Neural progenitor cell (in vitro differentiated cells): ENCODE measurements around the gene PIP5K1B. TPM values are rescaled to one million over a fixed set of nuclear protein-coding genes. Genes with fewer than 3 reads are reported as not detected.

Experiments
- DNase-seq: peaks from one replicate; pipeline ENCODE4 v3.0.0-alpha.2; 2016; ENCODE audit warnings: low spot score
- H2AFZ ChIP-seq: fragments of 200-600 bp; sonication (generic); replicated peaks from 2 replicates; pipeline ENCODE4 v1.6.1; 2016; ENCODE audit warnings: antibody characterized with exemption
- H3F3A ChIP-seq: fragments of 200-600 bp; sonication (generic); 2 replicates; pipeline ENCODE4 v1.6.1; 2016; ENCODE audit warnings: antibody characterized with exemption, low read depth
- H3K27ac ChIP-seq: fragments of 200-600 bp; sonication (generic); 2 replicates; pipeline ENCODE4 v1.5.1; 2016; ENCODE audit warnings: mild to moderate bottlenecking
- H3K27me3 ChIP-seq: fragments of 200-600 bp; sonication (generic); 2 replicates; pipeline ENCODE4 v1.6.1; 2016; ENCODE audit warnings: mild to moderate bottlenecking, moderate library complexity
- H3K36me3 ChIP-seq: fragments of 200-600 bp; sonication (generic); 2 replicates; pipeline ENCODE4 v1.5.1; 2016
- H3K4me1 ChIP-seq: fragments of 200-600 bp; sonication (generic); 2 replicates; pipeline ENCODE4 v1.6.1; 2016; ENCODE audit warnings: mixed run types
- H3K4me2 ChIP-seq: fragments of 200-600 bp; sonication (generic); 2 replicates; pipeline ENCODE4 v1.6.1; 2016
- H3K4me3 ChIP-seq: fragments of 200-600 bp; sonication (generic); 2 replicates; pipeline ENCODE4 v1.5.1; 2016
- H3K79me2 ChIP-seq: fragments of 200-600 bp; sonication (generic); 2 replicates; pipeline ENCODE4 v1.6.1; 2016; ENCODE audit warnings: low read depth
- H3K9ac ChIP-seq: fragments of 200-600 bp; sonication (generic); 2 replicates; pipeline ENCODE4 v1.6.1; 2016
- H3K9me3 ChIP-seq: fragments of 200-600 bp; sonication (generic); 2 replicates; pipeline ENCODE4 v1.5.1; 2016; ENCODE audit warnings: low read depth
- H4K20me1 ChIP-seq: fragments of 200-600 bp; sonication (generic); 2 replicates; pipeline ENCODE4 v1.6.1; 2016; ENCODE audit warnings: low read depth
- H3K27ac Mint-ChIP-seq: 3 replicates; pipeline ENCODE4 v1.8.0; 2021; ENCODE audit warnings: mixed read lengths
- H3K27me3 Mint-ChIP-seq: 2 replicates; pipeline ENCODE4 v1.8.0; 2022; ENCODE audit warnings: low read depth, mild to moderate bottlenecking, inconsistent platforms, moderate library complexity, mixed read lengths; ENCODE audit not compliant: insufficient read depth
- H3K36me3 Mint-ChIP-seq: 3 replicates; pipeline ENCODE4 v1.8.0; 2021; ENCODE audit warnings: mixed read lengths
- H3K4me1 Mint-ChIP-seq: 3 replicates; pipeline ENCODE4 v1.8.0; 2021; ENCODE audit warnings: mixed read lengths
- H3K4me3 Mint-ChIP-seq: 3 replicates; pipeline ENCODE4 v1.8.0; 2021; ENCODE audit warnings: mild to moderate bottlenecking, moderate library complexity, mixed read lengths
- H3K9me3 Mint-ChIP-seq: 3 replicates; pipeline ENCODE4 v1.8.0; 2020; ENCODE audit warnings: mixed read lengths
- CTCF ChIP-seq: fragments of 200-600 bp; sonication (generic); IDR thresholded peaks from 2 replicates; pipeline ENCODE4 v1.5.1; 2017; ENCODE audit warnings: antibody characterized with exemption, mild to moderate bottlenecking
- EZH2 ChIP-seq: fragments of 200-600 bp; sonication (generic); IDR thresholded peaks from 2 replicates; pipeline ENCODE4 v1.6.1; 2017; ENCODE audit warnings: antibody characterized with exemption, mild to moderate bottlenecking, moderate library complexity
- EZH2phosphoT487 ChIP-seq: fragments of 200-600 bp; sonication (generic); IDR thresholded peaks from 2 replicates; pipeline ENCODE4 v1.6.1; 2017; ENCODE audit warnings: antibody characterized with exemption
- total RNA-seq: library from RNA; depleted of rRNA; stranded (reverse); fragments of >200 nt; gene quantifications from 2 replicates; pipeline ENCODE4 v1.2.3, GENCODE V29; 2015; ENCODE audit warnings: low replicate concordance

Gene PIP5K1B
- total RNA-seq, 1 donor from 2014 or later: 3.2 TPM

GRCh38 chr9:68779558-68780379, 74.7 kb downstream of the PIP5K1B start:
- no peaks in the 10 kb centered on the region for H3K27me3 Mint-ChIP-seq
- H3K4me1 ChIP-seq: peaks cover 26% of the 10 kb centered on the region

GRCh38 chr9:68780380-68780712, 75.3 kb downstream of the PIP5K1B start:
- Mint-ChIP-seq H3K36me3 (no peaks in the 10 kb centered on the region), H3K4me3 (no peak overlapping the region), H3K4me1 (peaks cover 11% of the 10 kb centered on the region), H3K27me3 (no peaks in the 10 kb centered on the region), H3K27ac (no peak overlapping the region), H3K9me3 (no peaks in the 10 kb centered on the region)
- Histone ChIP-seq H3K27me3 (peaks cover 4% of the 10 kb centered on the region), H4K20me1 (peaks cover 30% of the 10 kb centered on the region), H2AFZ (peak overlapping the region; percentile 97), H3K4me3 (peak overlapping the region; percentile 67), H3F3A (peaks cover 4% of the 10 kb centered on the region), H3K9me3 (no peaks in the 10 kb centered on the region), H3K9ac (peak overlapping the region; percentile 88), H3K36me3 (no peaks in the 10 kb centered on the region), H3K4me1 (peaks cover 26% of the 10 kb centered on the region), H3K4me2 (peak overlapping the region; percentile 95), H3K79me2 (peaks cover 29% of the 10 kb centered on the region), H3K27ac (peak overlapping the region; percentile 14)
- TF ChIP-seq EZH2: no peak
- no peak for TF ChIP-seq EZH2phosphoT487
- no peak for TF ChIP-seq CTCF
- no peak for DNase-seq

More at GRCh38 chr9:68779558-68780379, 74.7 kb downstream of the PIP5K1B start:
- Histone ChIP-seq H4K20me1 (peaks cover 30% of the 10 kb centered on the region), H2AFZ (peak overlapping the region; percentile 97), H3K79me2 (peaks cover 29% of the 10 kb centered on the region), H3K27ac (peak overlapping the region; percentile 46), H3K4me2 (peak overlapping the region; percentile 95), H3K27me3 (peaks cover 9% of the 10 kb centered on the region), H3K4me3 (peak overlapping the region; percentile 67), H3K9ac (peak overlapping the region; percentile 88), H3K36me3 (no peaks in the 10 kb centered on the region), H3K9me3 (no peaks in the 10 kb centered on the region), H3F3A (peaks cover 4% of the 10 kb centered on the region)
- Mint-ChIP-seq H3K4me3 (no peak overlapping the region), H3K27ac (no peak overlapping the region), H3K4me1 (peaks cover 11% of the 10 kb centered on the region), H3K36me3 (no peaks in the 10 kb centered on the region), H3K9me3 (no peaks in the 10 kb centered on the region)
- DNase-seq: peak; percentile 97
- TF ChIP-seq EZH2: no peak
- peak; percentile 42 for TF ChIP-seq CTCF

GRCh38 chr9:68780720-68781119, 75.7 kb downstream of the PIP5K1B start:
- Histone ChIP-seq H3K36me3 (no peaks in the 10 kb centered on the region), H3K4me1 (peaks cover 26% of the 10 kb centered on the region), H2AFZ (no peak overlapping the region), H3K9ac (peak overlapping the region; percentile 88), H3K9me3 (no peaks in the 10 kb centered on the region), H3K27me3 (no peaks in the 10 kb centered on the region), H3F3A (peaks cover 4% of the 10 kb centered on the region), H3K4me3 (peak overlapping the region; percentile 67), H3K27ac (no peak overlapping the region), H4K20me1 (peaks cover 30% of the 10 kb centered on the region), H3K79me2 (peaks cover 29% of the 10 kb centered on the region), H3K4me2 (peak overlapping the region; percentile 95)
- no peak overlapping the region for H3K4me3 Mint-ChIP-seq
- H3K9me3 Mint-ChIP-seq: no peaks in the 10 kb centered on the region
- peaks cover 11% of the 10 kb centered on the region for H3K4me1 Mint-ChIP-seq
- no peak for TF ChIP-seq EZH2
- no peak for TF ChIP-seq CTCF
- TF ChIP-seq EZH2phosphoT487: no peak
- no peaks in the 10 kb centered on the region for H3K36me3 Mint-ChIP-seq
- no peak overlapping the region for H3K27ac Mint-ChIP-seq
- H3K27me3 Mint-ChIP-seq: no peaks in the 10 kb centered on the region
- DNase-seq: peak; percentile 33
